ENCODE results near the gene CACNG5. TPM values are rescaled to one million over a fixed set of nuclear protein-coding genes. Genes with fewer than 3 reads are reported as not detected.

The CACNG5 gene
- total RNA-seq, 4 donors from 2014 or later = not detected

GRCh38 chr17:66916946-66917345 lies 82.0 kb downstream of the CACNG5 start:
- no peak for TF ChIP-seq CTCF (IDR thresholded peaks at IDR 0.05; ENCODE audit: low read depth)

GRCh38 chr17:66918896-66919295 lies 84.0 kb downstream of the CACNG5 start:
- TF ChIP-seq CTCF (IDR thresholded peaks at IDR 0.05; ENCODE audit: low read depth) = no peak

GRCh38 chr17:66920435-66920834 lies 85.5 kb downstream of the CACNG5 start:
- TF ChIP-seq CTCF (IDR thresholded peaks at IDR 0.05; ENCODE audit: low read depth) = no peak

- no peak for TF ChIP-seq CTCF (IDR thresholded peaks at IDR 0.05; ENCODE audit: low read depth)
Observed at GRCh38 chr17:66920950-66921349, 86.0 kb downstream of the CACNG5 start.

- TF ChIP-seq CTCF (IDR thresholded peaks at IDR 0.05; ENCODE audit: low read depth) = no peak
Observed at GRCh38 chr17:66923886-66924285, 89.0 kb downstream of the CACNG5 start.

- TF ChIP-seq CTCF (IDR thresholded peaks at IDR 0.05; ENCODE audit: low read depth) = no peak
Observed at GRCh38 chr17:66925811-66926500, 91.0 kb downstream of the CACNG5 start.

- TF ChIP-seq CTCF (IDR thresholded peaks at IDR 0.05; ENCODE audit: low read depth) = no peak
Observed at GRCh38 chr17:66928949-66929348, 94.0 kb downstream of the CACNG5 start.
